ENCODE measurements around the gene POLR2I.

DNA sequence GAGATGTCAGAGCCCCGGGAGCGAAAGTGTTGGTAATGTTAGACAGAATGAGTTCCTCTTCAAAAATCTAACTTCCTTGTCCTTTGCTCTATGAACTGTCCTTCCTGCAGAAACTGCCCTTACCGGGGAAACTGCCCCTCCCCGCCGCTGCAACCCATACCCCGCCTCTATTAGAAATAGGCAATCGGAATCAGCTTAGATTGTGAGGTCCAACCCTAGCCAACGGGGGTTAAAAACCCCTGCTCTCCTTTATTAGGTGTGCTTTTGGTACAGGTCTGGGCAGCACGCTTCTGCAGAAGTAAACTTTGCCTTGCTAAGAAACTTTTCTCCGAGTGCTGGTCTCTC, 13.7 kb upstream of the POLR2I start:
- TF ChIP-seq, protein P1, sequence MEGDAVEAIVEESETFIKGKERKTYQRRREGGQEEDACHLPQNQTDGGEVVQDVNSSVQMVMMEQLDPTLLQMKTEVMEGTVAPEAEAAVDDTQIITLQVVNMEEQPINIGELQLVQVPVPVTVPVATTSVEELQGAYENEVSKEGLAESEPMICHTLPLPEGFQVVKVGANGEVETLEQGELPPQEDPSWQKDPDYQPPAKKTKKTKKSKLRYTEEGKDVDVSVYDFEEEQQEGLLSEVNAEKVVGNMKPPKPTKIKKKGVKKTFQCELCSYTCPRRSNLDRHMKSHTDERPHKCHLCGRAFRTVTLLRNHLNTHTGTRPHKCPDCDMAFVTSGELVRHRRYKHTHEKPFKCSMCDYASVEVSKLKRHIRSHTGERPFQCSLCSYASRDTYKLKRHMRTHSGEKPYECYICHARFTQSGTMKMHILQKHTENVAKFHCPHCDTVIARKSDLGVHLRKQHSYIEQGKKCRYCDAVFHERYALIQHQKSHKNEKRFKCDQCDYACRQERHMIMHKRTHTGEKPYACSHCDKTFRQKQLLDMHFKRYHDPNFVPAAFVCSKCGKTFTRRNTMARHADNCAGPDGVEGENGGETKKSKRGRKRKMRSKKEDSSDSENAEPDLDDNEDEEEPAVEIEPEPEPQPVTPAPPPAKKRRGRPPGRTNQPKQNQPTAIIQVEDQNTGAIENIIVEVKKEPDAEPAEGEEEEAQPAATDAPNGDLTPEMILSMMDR (IDR thresholded peaks at IDR 0.05; ENCODE audit: low read length) = no peak
- TF ChIP-seq EZH2 (optimal IDR thresholded peaks at IDR 0.05; ENCODE audit: low read depth, low read length) = no peak
